Measurements from ENCODE around the gene ATXN10. TPM values are rescaled to one million over a fixed set of nuclear protein-coding genes. Genes with fewer than 3 reads are reported as not detected.

Gene ATXN10
- total RNA-seq, 1 experiment from 2014 or later = 135 TPM

- Histone ChIP-seq H3K36me3 (ENCODE audit: control insufficient read depth in 1 of 2, insufficient read depth in 2 of 2, low read length in 2 of 2) (no peaks in the 10 kb centered on the region), H3K79me2 (ENCODE audit: insufficient read depth, low read length) (peaks cover 6% of the 10 kb centered on the region), H3K27me3 (ENCODE audit: insufficient read depth, low read length) (no peaks in the 10 kb centered on the region), H3K27ac (ENCODE audit: low read depth, low read length) (no peak overlapping the region), H3K9me3 (ENCODE audit: control insufficient read depth in 1 of 2, insufficient read depth in 1 of 2, low read depth in 1 of 2, low read length in 2 of 2) (no peaks in the 10 kb centered on the region), H3K4me3 (replicated peaks in 1 of 2; ENCODE audit: low read depth in 1 of 2, low read length in 2 of 2) (no peak overlapping the region), H3K9ac (ENCODE audit: low read length) (no peak overlapping the region), H4K20me1 (ENCODE audit: insufficient read depth) (no peaks in the 10 kb centered on the region), H3K4me1 (ENCODE audit: control insufficient read depth in 1 of 2, insufficient read depth in 2 of 2, low read length in 2 of 2) (peaks cover 0 to 10% of the 10 kb centered on the region in 2 experiments; a peak in 1 of 4 replicates), H3K4me2 (ENCODE audit: low read length) (no peak overlapping the region), H2AFZ (ENCODE audit: low read depth, low read length, poor library complexity, severe bottlenecking) (no peak overlapping the region), H3K9me2 (ENCODE audit: insufficient read depth) (no peaks in the 10 kb centered on the region)
- POLR2A ChIA-PET = no interaction called here
- BruUV-seq (replicated peaks) = no TSS peak
- no peak for ATAC-seq
- TF ChIP-seq CEBPB (IDR thresholded peaks at IDR 0.05; ENCODE audit: low read depth) = no peak
- TF ChIP-seq ELF1 (IDR thresholded peaks at IDR 0.05; ENCODE audit: borderline replicate concordance, low read depth) = no peak
- TF ChIP-seq ZFX (IDR thresholded peaks at IDR 0.05) = no peak
- TF ChIP-seq JUND (IDR thresholded peaks at IDR 0.05) = no peak
- TF ChIP-seq ATF3 (IDR thresholded peaks at IDR 0.05) = no peak
- TF ChIP-seq ZNF274 (IDR thresholded peaks at IDR 0.05; ENCODE audit: low read depth, low read length) = no peak
- no peak for TF ChIP-seq CBX3 (IDR thresholded peaks at IDR 0.05; ENCODE audit: low read depth)
- TF ChIP-seq POLR2AphosphoS5 (IDR thresholded peaks at IDR 0.05; ENCODE audit: low read depth, low read length) = no peak
- TF ChIP-seq MAX (IDR thresholded peaks at IDR 0.05) = no peak
- no peak for TF ChIP-seq SRF (IDR thresholded peaks at IDR 0.05; ENCODE audit: low read depth)
- no peak for TF ChIP-seq SP1 (IDR thresholded peaks at IDR 0.05; ENCODE audit: low read depth)
- no peak for TF ChIP-seq TCF7L2 (IDR thresholded peaks at IDR 0.05; ENCODE audit: borderline replicate concordance, extremely low read depth, insufficient read depth, insufficient read length)
- TF ChIP-seq EGR1 (IDR thresholded peaks at IDR 0.05; ENCODE audit: low read depth) = no peak
- no peak for TF ChIP-seq RAD21 (IDR thresholded peaks at IDR 0.05; ENCODE audit: low read depth)
- TF ChIP-seq EZH2 (IDR thresholded peaks at IDR 0.05) = no peak
- no peak for TF ChIP-seq FOSL1 (IDR thresholded peaks at IDR 0.05; ENCODE audit: low read depth)
- CTCF ChIA-PET = no interaction called here
- RAD21 ChIA-PET (ENCODE audit: low non-redundant PET in 1 of 2, low total read pairs in 2 of 2, uncharacterized antibody in 2 of 2, unreplicated experiment in 2 of 2) = no interaction called here
- DNase-seq (ENCODE audit: low read depth, low spot score) = no peak
- intact Hi-C loops (cut with micrococcal nuclease) = no loop called here
These were observed 110.3 kb downstream of the ATXN10 start for GRCh38 chr22:45781966-45782365.
